HG03378 (cell line): ENCODE measurements around the gene FAM181B.
"Not testable (repeated sequence)": the region's sequence is repeated elsewhere in the genome, so short reads cannot be mapped to it uniquely, and the experiment has no call there.

Experiments
- ATAC-seq: cut with Tn5 transposase; IDR thresholded peaks from one replicate; pipeline ENCODE4 v1.9.1; 2021; ENCODE audit warnings: mild to moderate bottlenecking, moderate library complexity; ENCODE audit not compliant: unreplicated experiment

The FAM181B gene

DNA sequence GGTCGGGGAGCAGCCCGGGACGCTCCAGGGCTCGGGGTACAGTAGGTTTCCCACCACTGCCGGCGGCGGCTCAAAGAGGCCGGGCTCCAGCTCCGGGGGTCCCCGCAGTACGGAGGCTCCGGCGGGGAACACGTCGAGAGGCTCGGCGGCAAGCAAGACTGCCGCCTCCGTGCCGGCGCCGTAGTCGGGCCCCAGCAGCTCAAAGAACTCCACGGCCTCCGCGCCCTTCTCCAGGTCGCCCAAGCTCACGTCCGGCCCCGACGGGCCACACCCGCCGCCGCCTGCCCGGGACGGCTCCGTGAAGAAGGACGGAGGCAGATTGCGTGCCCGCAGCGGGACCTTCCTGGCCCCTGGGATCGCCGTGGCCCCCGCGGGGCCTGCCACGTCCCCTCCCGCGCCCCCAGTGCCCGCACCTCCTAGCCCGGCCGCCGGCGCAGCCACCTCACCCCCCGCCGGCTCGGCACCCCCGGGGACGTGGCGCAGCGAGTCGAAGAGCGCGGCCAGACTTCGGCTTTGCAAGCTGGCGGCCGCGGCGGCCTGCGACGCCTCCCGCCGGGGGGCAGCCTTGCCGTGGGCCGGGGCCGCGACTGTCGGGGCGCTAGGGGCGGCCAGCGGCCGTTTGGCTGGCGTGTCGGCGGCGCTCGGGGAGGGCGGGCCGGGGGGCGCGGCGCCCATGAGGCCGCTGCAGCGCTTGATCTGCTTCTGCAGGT, 775 bp downstream of the FAM181B start:
- ATAC-seq, result no peak

GRCh38 chr11:82732348-82732733, 1.3 kb downstream of the FAM181B start:
- no peak for ATAC-seq

DNA sequence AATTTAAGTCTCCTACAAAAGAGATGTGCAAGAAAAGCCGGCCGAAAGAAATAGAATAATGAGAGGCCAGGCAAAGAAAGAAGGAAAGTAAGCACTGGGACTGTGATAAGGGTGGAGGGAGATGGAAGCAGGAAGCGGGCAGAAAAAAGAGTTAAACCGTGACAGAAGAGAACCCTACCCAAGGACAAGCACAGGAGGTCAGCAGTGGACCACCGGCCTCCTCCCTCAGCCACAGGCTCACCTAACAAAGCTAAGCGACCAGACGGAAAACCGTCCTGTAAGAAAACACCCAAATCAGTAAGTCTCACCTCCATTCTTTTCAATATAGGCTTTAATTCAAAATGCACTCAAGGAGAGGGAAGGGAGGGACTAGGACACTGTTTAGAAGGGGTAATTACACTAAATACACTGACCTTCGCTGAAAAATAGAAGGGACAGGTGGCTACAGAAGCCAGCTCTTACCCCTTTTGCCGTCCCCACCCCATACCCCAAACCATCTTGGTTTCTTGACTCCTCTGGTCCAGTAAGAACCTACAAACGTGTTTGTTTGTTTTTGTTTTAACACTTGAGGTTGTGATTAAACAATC, 1.9 kb downstream of the FAM181B start:
- no peak for ATAC-seq

DNA sequence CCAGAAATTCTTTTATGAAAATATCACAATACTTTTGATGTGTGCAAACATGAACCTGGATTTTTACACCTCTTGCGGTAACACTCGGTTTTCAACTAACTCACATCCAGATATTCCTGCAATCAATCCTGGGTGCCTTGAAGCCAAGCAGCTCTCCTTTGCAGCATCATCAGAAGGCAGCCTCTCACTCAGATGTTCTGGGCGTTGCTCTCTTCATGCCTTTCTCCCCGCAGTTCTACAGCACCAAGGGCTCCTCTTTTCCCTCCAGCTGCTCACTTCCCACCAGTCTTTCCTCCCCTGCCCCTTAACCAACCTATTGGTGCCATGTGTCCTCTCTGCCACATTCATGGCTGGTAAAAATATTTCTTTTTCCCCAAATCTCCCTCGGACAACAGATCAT, 2.9 kb downstream of the FAM181B start:
- ATAC-seq, result no peak

DNA sequence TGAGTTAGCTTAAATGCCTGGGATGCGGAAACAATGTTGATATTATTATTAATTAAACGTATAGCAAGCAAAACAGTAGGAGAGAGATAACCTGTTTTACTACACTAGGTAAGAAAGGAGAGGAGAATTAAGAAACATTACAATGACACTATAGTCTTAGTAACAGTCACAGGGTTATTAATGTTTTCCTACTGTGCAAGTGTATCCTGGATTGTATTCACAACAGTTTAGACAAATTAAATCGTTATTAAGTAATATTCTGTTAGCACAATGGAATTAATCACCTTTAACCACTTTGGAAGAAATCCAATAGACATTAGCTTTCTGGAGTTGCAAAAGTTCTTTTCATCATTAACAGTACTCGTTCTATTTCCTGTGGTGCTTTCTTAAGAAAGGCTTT, 3.4 kb downstream of the FAM181B start:
- no peak for ATAC-seq

GRCh38 chr11:82724026-82724425, 9.6 kb downstream of the FAM181B start:
- ATAC-seq, result no peak

DNA sequence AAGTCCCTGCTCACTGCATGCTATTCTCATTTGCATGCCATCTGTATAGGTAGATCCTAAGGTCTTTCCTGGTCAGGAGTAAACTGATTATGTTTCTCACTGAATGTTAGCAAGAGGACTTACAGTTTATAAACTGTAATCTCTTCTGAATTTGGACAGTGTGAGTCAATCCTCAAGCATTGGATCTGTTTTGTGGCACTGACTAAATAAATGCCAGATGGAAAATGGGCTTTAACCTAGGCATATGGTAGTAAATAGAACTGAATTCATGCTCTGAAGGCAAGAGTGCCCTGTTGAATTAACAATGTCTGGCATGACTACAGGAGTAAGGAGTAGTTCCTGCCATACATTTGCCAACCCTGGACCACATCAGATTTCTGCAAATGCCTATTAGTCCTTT, 11.4 kb downstream of the FAM181B start:
- ATAC-seq, result no peak

DNA sequence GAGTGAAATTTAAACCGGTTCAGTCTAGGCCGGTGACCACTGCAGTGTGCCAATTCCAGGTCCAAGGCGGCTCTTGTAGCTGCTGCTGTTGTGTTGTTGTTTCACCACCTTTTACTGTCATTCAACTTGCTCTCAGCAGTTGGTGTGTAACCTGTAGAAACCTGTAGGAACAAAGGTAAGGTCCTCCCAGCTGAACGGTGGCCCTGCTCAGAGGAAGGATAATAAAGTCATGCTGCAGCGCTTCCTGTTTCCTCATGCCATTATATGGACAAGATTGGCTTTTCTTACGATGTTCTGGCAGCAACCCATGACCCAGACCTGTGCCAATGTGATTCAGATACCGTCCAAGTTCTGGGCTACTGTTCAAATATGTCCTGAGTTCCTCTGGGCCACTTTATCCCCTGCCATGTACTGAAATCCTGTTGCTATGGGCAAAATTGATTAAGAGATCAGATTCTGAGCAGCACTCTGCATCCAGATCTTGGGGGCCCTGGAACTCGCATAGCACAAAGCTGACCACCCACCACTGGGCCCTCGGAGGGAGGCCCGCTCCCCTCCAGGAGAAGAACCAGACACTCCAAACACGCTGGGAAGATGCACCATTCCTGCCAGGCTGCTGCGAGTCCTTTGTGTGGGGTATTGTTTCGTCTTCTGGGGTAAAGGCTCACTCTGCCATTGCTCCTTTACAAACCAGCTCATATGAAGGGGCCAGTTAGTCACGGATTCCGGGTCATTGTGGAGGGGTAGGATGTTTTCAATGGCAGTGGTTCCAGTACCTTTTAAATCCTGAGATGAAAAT, 13.2 kb downstream of the FAM181B start:
- ATAC-seq, result no peak

DNA sequence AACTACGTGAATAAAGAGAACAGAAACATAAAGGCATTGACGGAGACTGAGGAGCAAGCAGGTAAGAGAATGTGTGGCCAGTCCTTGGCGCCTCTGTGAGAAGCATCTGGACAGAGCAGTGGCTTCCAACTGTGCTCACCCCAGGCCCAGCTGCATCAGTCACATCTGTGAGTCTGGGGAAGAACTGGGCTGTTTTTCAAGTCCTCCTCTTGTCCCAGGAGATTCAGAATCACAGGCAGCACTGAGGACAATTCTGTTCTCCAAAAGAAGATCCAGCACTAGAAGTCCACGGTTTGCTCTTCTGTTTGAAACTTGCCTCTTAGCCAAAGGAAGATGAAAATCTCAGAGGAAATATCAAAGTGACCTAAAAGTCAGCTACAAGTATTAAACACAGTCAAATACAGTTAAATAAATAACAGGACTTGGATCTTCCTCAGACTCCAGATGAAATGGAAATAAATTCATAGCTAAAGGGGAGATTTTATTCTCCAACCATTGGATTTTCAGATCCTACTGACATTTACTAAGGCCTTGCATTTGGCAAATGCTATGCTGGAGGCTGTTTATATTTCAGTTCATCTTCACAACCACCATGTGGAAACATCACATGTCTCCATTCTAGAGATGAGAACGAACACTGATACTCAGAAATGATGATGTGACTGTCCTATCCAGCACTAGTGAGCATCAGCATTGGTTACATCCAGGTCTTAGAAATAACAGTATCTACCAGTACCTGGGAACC, 14.1 kb downstream of the FAM181B start:
- no peak for ATAC-seq

GRCh38 chr11:82718821-82719220, 14.8 kb downstream of the FAM181B start:
- ATAC-seq, result no peak

GRCh38 chr11:82718307-82718706, 15.4 kb downstream of the FAM181B start:
- peak; percentile 59 for ATAC-seq

- no peak for ATAC-seq
These were observed 19.1 kb downstream of the FAM181B start for GRCh38 chr11:82714346-82715174.

DNA sequence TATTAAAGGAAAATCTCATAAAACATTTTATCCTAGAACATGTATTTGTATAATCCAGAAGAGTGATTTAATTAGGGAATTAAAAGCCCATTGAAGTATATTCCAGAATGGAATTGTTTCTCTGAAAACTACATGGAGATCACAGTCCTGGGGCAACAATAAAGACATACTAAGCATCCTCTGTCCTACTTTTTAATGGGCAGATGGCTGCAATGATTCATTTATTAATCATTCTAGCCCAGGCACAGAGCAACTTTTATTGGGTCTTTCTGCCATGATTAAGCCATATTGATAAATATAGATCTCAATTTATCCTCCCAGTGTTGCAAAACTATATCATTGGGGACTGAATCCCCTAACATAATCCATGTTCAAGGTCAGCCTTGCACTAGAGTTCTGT, 22.0 kb downstream of the FAM181B start:
- ATAC-seq, result no peak

DNA sequence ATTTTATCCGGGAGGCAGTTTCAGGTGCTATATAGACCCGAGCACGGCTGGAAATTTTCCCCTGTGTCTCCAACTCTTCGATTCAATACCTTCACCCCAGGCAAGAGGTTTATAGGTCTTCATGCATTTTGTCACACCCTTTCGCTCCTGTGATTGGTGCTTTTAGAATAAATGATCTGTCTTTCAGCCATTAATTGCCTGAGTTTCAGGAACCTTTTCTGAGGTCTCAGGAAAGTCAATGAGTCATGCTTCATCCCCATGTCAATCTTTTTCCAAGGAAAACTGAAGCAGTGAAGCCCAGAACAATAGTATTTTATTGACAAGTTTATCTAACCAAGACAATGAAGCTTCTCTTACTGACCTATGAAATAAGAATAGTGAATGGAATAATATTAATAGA, 29.9 kb downstream of the FAM181B start:
- ATAC-seq, result no peak

GRCh38 chr11:82703226-82703625, 30.4 kb downstream of the FAM181B start:
- ATAC-seq, result no peak

GRCh38 chr11:82701847-82702520, 31.7 kb downstream of the FAM181B start:
- ATAC-seq, result no peak

- ATAC-seq, result no peak
These were observed 34.9 kb downstream of the FAM181B start for GRCh38 chr11:82698576-82699352.

DNA sequence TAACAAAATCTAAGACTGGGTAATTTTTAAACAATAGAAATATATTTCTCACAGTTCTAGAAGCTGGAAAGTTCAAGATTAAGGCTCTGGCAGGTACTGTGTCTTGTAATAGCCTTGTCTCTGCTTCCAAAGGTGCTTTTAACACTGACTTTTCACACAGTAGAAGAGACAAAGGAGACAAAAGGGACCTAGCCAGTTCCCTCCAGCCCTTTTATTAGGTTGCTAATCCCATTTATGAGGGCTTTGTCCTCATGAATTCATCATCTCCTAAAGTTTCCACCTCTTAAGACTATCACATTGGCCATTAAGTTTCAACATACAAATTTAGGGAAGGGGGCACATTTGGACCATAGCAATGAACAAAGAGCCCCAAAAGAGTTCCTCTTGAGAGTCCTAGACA, 40.7 kb downstream of the FAM181B start:
- ATAC-seq, result no peak

- ATAC-seq, result not testable (repeated sequence)
These were observed 44.3 kb downstream of the FAM181B start for GRCh38 chr11:82689347-82689746.
